ENCODE data around the gene PRKACA. TPM values are rescaled to one million over a fixed set of nuclear protein-coding genes. Genes with fewer than 3 reads are reported as not detected.

PRKACA gene
- total and polyA plus RNA-seq, 3 experiments from 2014 or later: 1.5 to 81.0 (median 77.3) TPM

- Histone ChIP-seq H3K4me3 (ENCODE audit: low read length) (no peak overlapping the region), H3K27me3 (ENCODE audit: insufficient read depth, low read length, poor library complexity, severe bottlenecking) (peaks cover 16% of the 10 kb centered on the region), H3K9me3 (ENCODE audit: low read length) (no peaks in the 10 kb centered on the region), H3K4me1 (ENCODE audit: insufficient read depth, low read length) (peaks cover 17% of the 10 kb centered on the region), H3K36me3 (ENCODE audit: insufficient read depth, low read length) (no peaks in the 10 kb centered on the region), H3K27ac (ENCODE audit: low read depth, low read length) (no peak overlapping the region)
- CTCF ChIA-PET: interaction anchor here (0.7 to 7.8 kb wide), 14 partner anchors 9 to 179 kb away, joined by 3 to 67 read pairs (median 4); partner anchors contain the start of genes IL27RA and MISP3
- peak overlapping the region in 6 of 7 donors; percentile 31 to 78 (median 60) for H3K4me3 Mint-ChIP-seq
- DNase-seq: no peak
- peaks cover 0 to 2% (median 0%) of the 10 kb centered on the region in 3 donors for H3K36me3 Mint-ChIP-seq
- H3K27ac Mint-ChIP-seq: peak overlapping the region in 2 of 8 donors; percentile 21 to 42
- H3K9me3 Mint-ChIP-seq: no peaks in the 10 kb centered on the region
- POLR2A ChIA-PET: no interaction called here
- H3K4me1 Mint-ChIP-seq: peaks cover 11 to 25% (median 12%) of the 10 kb centered on the region in 3 donors
- peaks cover 18 to 36% of the 10 kb centered on the region in 2 donors for H3K27me3 Mint-ChIP-seq
These were observed 59.1 kb downstream of the PRKACA start for GRCh38 chr19:14058182-14059092.

- Histone ChIP-seq H3K4me3 (ENCODE audit: low read length) (no peak overlapping the region), H3K4me1 (ENCODE audit: insufficient read depth, low read length) (peaks cover 17% of the 10 kb centered on the region), H3K36me3 (ENCODE audit: insufficient read depth, low read length) (peaks cover 6% of the 10 kb centered on the region), H3K27me3 (ENCODE audit: insufficient read depth, low read length, poor library complexity, severe bottlenecking) (peaks cover 16% of the 10 kb centered on the region), H3K27ac (ENCODE audit: low read depth, low read length) (no peak overlapping the region), H3K9me3 (ENCODE audit: low read length) (no peaks in the 10 kb centered on the region)
- peaks cover 18 to 36% of the 10 kb centered on the region in 2 donors for H3K27me3 Mint-ChIP-seq
- DNase-seq: no peak
- CTCF ChIA-PET: interaction anchor here (1.0 to 7.8 kb wide), 4 partner anchors 7 to 195 kb away, joined by 3 to 67 read pairs (median 19); partner anchors contain the start of genes IL27RA and MISP3
- H3K4me3 Mint-ChIP-seq: peak overlapping the region in 6 of 7 donors; percentile 22 to 65 (median 51)
- H3K27ac Mint-ChIP-seq: peak overlapping the region in 2 of 8 donors; percentile 35 to 75
- POLR2A ChIA-PET: no interaction called here
- peaks cover 5 to 12% (median 5%) of the 10 kb centered on the region in 3 donors for H3K36me3 Mint-ChIP-seq
- no peaks in the 10 kb centered on the region for H3K9me3 Mint-ChIP-seq
- H3K4me1 Mint-ChIP-seq: peaks cover 11 to 25% (median 13%) of the 10 kb centered on the region in 3 donors
These were observed 60.7 kb downstream of the PRKACA start for GRCh38 chr19:14056741-14057356.

- Mint-ChIP-seq H3K4me1 (peaks cover 11 to 25% (median 13%) of the 10 kb centered on the region in 3 donors), H3K27ac (no peak overlapping the region), H3K9me3 (no peaks in the 10 kb centered on the region), H3K4me3 (peak overlapping the region in 1 of 7 donors; percentile 36), H3K36me3 (peaks cover 5 to 16% (median 9%) of the 10 kb centered on the region in 3 donors), H3K27me3 (peaks cover 18 to 32% of the 10 kb centered on the region in 2 donors)
- ChIA-PET CTCF (interaction anchor here (1.0 to 7.8 kb wide), 2 partner anchors 15 to 194 kb away, joined by 3 to 67 read pairs; partner anchors contain the start of gene MISP3), POLR2A (interaction anchor here (0.6 kb wide), 1 partner anchor 8 kb away, joined by 4 read pairs; no protein-coding TSS in a partner anchor)
- peaks cover 17% of the 10 kb centered on the region for H3K4me1 ChIP-seq (ENCODE audit: insufficient read depth, low read length)
- H3K9me3 ChIP-seq (ENCODE audit: low read length): no peaks in the 10 kb centered on the region
- no peak for DNase-seq
- H3K27me3 ChIP-seq (ENCODE audit: insufficient read depth, low read length, poor library complexity, severe bottlenecking): peaks cover 16% of the 10 kb centered on the region
- no peak overlapping the region for H3K4me3 ChIP-seq (ENCODE audit: low read length)
- no peak overlapping the region for H3K27ac ChIP-seq (ENCODE audit: low read depth, low read length)
- peaks cover 6% of the 10 kb centered on the region for H3K36me3 ChIP-seq (ENCODE audit: insufficient read depth, low read length)
These were observed 61.4 kb downstream of the PRKACA start for GRCh38 chr19:14056069-14056666.

- Mint-ChIP-seq H3K36me3 (peaks cover 5 to 24% (median 9%) of the 10 kb centered on the region in 3 donors), H3K4me1 (peaks cover 11 to 25% (median 13%) of the 10 kb centered on the region in 3 donors), H3K27ac (peak overlapping the region in 1 of 8 donors; percentile 55), H3K4me3 (no peak overlapping the region), H3K27me3 (peaks cover 14 to 27% of the 10 kb centered on the region in 2 donors), H3K9me3 (no peaks in the 10 kb centered on the region)
- no peak for DNase-seq
- ChIA-PET POLR2A (no interaction called here), CTCF (interaction anchor here (0.7 to 7.8 kb wide), 2 partner anchors 13 to 16 kb away, joined by 3 to 67 read pairs; partner anchors contain the start of gene MISP3)
- Histone ChIP-seq H3K9me3 (ENCODE audit: low read length) (no peaks in the 10 kb centered on the region), H3K4me3 (ENCODE audit: low read length) (no peak overlapping the region), H3K36me3 (ENCODE audit: insufficient read depth, low read length) (peaks cover 13% of the 10 kb centered on the region), H3K27ac (ENCODE audit: low read depth, low read length) (no peak overlapping the region), H3K27me3 (ENCODE audit: insufficient read depth, low read length, poor library complexity, severe bottlenecking) (peaks cover 16% of the 10 kb centered on the region), H3K4me1 (ENCODE audit: insufficient read depth, low read length) (peaks cover 17% of the 10 kb centered on the region)
These were observed 62.2 kb downstream of the PRKACA start for GRCh38 chr19:14055396-14055795.

GRCh38 chr19:14054721-14055120 lies 62.8 kb downstream of the PRKACA start:
- Mint-ChIP-seq H3K36me3 (peaks cover 7 to 30% (median 9%) of the 10 kb centered on the region in 3 donors), H3K27me3 (peaks cover 13 to 20% of the 10 kb centered on the region in 2 donors), H3K27ac (no peak overlapping the region), H3K4me3 (no peak overlapping the region), H3K4me1 (peaks cover 11 to 23% (median 13%) of the 10 kb centered on the region in 3 donors), H3K9me3 (no peaks in the 10 kb centered on the region)
- no peaks in the 10 kb centered on the region for H3K9me3 ChIP-seq (ENCODE audit: low read length)
- peaks cover 17% of the 10 kb centered on the region for H3K4me1 ChIP-seq (ENCODE audit: insufficient read depth, low read length)
- no peak overlapping the region for H3K27ac ChIP-seq (ENCODE audit: low read depth, low read length)
- peaks cover 19% of the 10 kb centered on the region for H3K36me3 ChIP-seq (ENCODE audit: insufficient read depth, low read length)
- ChIA-PET CTCF (interaction anchor here (0.6 to 1.1 kb wide), 3 partner anchors 10 to 585 kb away, joined by 3 read pairs; no protein-coding TSS in a partner anchor), POLR2A (interaction anchor here (0.6 to 0.7 kb wide), 2 partner anchors 12 to 171 kb away, joined by 3 to 9 read pairs; no protein-coding TSS in a partner anchor)
- H3K4me3 ChIP-seq (ENCODE audit: low read length): no peak overlapping the region
- no peak for DNase-seq
- peaks cover 16% of the 10 kb centered on the region for H3K27me3 ChIP-seq (ENCODE audit: insufficient read depth, low read length, poor library complexity, severe bottlenecking)

- Mint-ChIP-seq H3K4me1 (peaks cover 11 to 19% (median 13%) of the 10 kb centered on the region in 3 donors), H3K27me3 (peaks cover 10 to 15% of the 10 kb centered on the region in 2 donors), H3K9me3 (no peaks in the 10 kb centered on the region), H3K4me3 (no peak overlapping the region), H3K27ac (peak overlapping the region in 5 of 8 donors; percentile 7 to 86 (median 38)), H3K36me3 (peaks cover 7 to 33% (median 9%) of the 10 kb centered on the region in 3 donors)
- H3K4me3 ChIP-seq (ENCODE audit: low read length): no peak overlapping the region
- no peak for DNase-seq
- ChIA-PET POLR2A (interaction anchor here (0.6 kb wide), 1 partner anchor 170 kb away, joined by 3 read pairs; no protein-coding TSS in a partner anchor), CTCF (interaction anchor here (1.1 kb wide), 1 partner anchor 9 kb away, joined by 3 read pairs; no protein-coding TSS in a partner anchor)
- no peak overlapping the region for H3K27ac ChIP-seq (ENCODE audit: low read depth, low read length)
- peaks cover 21% of the 10 kb centered on the region for H3K36me3 ChIP-seq (ENCODE audit: insufficient read depth, low read length)
- peaks cover 15% of the 10 kb centered on the region for H3K4me1 ChIP-seq (ENCODE audit: insufficient read depth, low read length)
- no peaks in the 10 kb centered on the region for H3K9me3 ChIP-seq (ENCODE audit: low read length)
- H3K27me3 ChIP-seq (ENCODE audit: insufficient read depth, low read length, poor library complexity, severe bottlenecking): peaks cover 15% of the 10 kb centered on the region
These were observed 63.5 kb downstream of the PRKACA start for GRCh38 chr19:14054099-14054498.

- H3K27ac ChIP-seq (ENCODE audit: low read depth, low read length): no peak overlapping the region
- H3K36me3 Mint-ChIP-seq: peaks cover 7 to 39% (median 11%) of the 10 kb centered on the region in 3 donors
- H3K27me3 ChIP-seq (ENCODE audit: insufficient read depth, low read length, poor library complexity, severe bottlenecking): peaks cover 9% of the 10 kb centered on the region
- peaks cover 9% of the 10 kb centered on the region for H3K4me1 ChIP-seq (ENCODE audit: insufficient read depth, low read length)
- H3K36me3 ChIP-seq (ENCODE audit: insufficient read depth, low read length): peaks cover 27% of the 10 kb centered on the region
- H3K4me3 ChIP-seq (ENCODE audit: low read length): no peak overlapping the region
- H3K9me3 ChIP-seq (ENCODE audit: low read length): no peaks in the 10 kb centered on the region
- H3K27me3 Mint-ChIP-seq: peaks cover 5 to 9% of the 10 kb centered on the region in 2 donors
- no peak overlapping the region for H3K4me3 Mint-ChIP-seq
- ChIA-PET CTCF (interaction anchor here (1.1 kb wide), 2 partner anchors 19 to 172 kb away, joined by 3 to 4 read pairs; partner anchors contain the start of gene MISP3), POLR2A (interaction anchor here (0.7 kb wide), 1 partner anchor 64 kb away, joined by 12 read pairs; the partner anchor contains the start of gene PRKACA)
- no peaks in the 10 kb centered on the region for H3K9me3 Mint-ChIP-seq
- H3K4me1 Mint-ChIP-seq: peaks cover 5 to 16% (median 9%) of the 10 kb centered on the region in 3 donors
- H3K27ac Mint-ChIP-seq: no peak overlapping the region
- DNase-seq: no peak
These were observed 64.1 kb downstream of the PRKACA start for GRCh38 chr19:14053500-14053899.
